ENCODE results near the gene PRKAB1.

Gene PRKAB1

DNA sequence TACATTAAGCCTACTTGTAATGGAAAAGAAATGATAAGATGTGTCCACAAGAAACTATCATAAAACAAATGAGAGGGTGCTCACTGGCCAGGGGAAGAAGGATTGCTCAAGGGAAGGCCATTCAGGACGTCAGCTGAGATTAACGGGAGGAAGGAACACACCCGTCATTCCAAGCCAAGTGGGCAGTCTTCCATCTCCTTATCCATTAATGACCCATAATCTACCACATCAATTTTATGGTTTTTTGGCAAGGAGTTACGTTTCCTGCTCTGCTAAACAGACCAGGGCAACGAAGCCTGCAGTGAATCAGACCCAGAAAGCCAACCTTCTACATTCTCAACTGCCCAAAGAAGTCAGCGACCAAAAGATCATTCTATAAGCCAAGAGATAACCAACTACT is 25.1 kb downstream of the PRKAB1 start:
- TF ChIP-seq CTCF (IDR thresholded peaks at IDR 0.05; ENCODE audit: extremely low read depth, insufficient read depth, missing control alignments), result no peak
- DNase-seq (ENCODE audit: low spot score), result no peak
- in situ Hi-C loops (cut with MboI; ENCODE audit: low pct_unique_long_range_greater_than_20kb, low sequenced_read_pairs, unreplicated experiment), result loop anchor here (25.0 kb wide), 1 partner anchor 394 kb away; no protein-coding TSS in a partner anchor

DNA sequence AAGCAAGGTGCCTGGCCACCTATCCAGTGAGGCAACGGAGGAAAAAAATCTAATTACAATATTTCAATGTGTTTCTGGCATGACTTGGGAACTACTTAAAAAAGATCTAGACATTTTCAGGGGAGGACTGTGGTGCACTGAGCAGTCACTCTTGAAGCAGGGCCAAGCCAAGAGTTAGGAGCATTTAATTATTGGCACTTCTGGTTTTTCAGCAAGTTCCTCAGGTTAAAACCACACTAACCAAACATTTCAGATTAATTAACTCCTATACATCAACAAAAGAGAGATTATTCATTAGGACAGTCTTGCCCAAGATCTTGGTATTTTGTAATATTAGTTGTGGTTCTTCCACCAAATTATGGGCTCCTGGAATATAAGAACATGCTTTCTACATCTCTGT is 25.6 kb downstream of the PRKAB1 start:
- TF ChIP-seq CTCF (IDR thresholded peaks at IDR 0.05; ENCODE audit: extremely low read depth, insufficient read depth, missing control alignments), result no peak
- DNase-seq (ENCODE audit: low spot score), result no peak
- in situ Hi-C loops (cut with MboI; ENCODE audit: low pct_unique_long_range_greater_than_20kb, low sequenced_read_pairs, unreplicated experiment), result loop anchor here (25.0 kb wide), 1 partner anchor 394 kb away; no protein-coding TSS in a partner anchor

DNA sequence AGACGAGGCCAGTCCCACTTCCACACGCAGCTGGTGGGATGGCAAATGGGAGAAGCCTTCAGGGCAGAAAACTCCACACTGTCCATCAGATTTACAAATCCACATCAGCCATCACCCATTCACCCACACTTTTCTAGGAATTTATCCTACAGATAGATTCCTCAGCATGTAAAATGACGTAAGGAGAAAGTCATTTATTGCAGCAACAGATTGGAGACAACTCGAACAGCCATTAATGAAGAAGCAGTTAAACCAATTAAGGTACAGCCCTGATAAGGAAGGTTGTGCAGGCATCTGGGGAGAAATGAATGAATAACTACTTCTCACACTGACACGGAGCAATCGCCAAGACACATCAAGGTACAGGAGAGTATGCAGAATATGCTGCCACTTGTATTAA is 26.2 kb downstream of the PRKAB1 start:
- TF ChIP-seq CTCF (IDR thresholded peaks at IDR 0.05; ENCODE audit: extremely low read depth, insufficient read depth, missing control alignments), result no peak
- no peak for DNase-seq (ENCODE audit: low spot score)
- in situ Hi-C loops (cut with MboI; ENCODE audit: low pct_unique_long_range_greater_than_20kb, low sequenced_read_pairs, unreplicated experiment), result loop anchor here (25.0 kb wide), 1 partner anchor 393 kb away; no protein-coding TSS in a partner anchor

- no peak for DNase-seq (ENCODE audit: low spot score)
- in situ Hi-C loops (cut with MboI; ENCODE audit: low pct_unique_long_range_greater_than_20kb, low sequenced_read_pairs, unreplicated experiment), result loop anchor here (25.0 kb wide), 1 partner anchor 392 kb away; no protein-coding TSS in a partner anchor
- peak; percentile 41 for TF ChIP-seq CTCF (IDR thresholded peaks at IDR 0.05; ENCODE audit: extremely low read depth, insufficient read depth, missing control alignments)
These were observed 27.1 kb downstream of the PRKAB1 start for GRCh38 chr12:119695034-119695433.

DNA sequence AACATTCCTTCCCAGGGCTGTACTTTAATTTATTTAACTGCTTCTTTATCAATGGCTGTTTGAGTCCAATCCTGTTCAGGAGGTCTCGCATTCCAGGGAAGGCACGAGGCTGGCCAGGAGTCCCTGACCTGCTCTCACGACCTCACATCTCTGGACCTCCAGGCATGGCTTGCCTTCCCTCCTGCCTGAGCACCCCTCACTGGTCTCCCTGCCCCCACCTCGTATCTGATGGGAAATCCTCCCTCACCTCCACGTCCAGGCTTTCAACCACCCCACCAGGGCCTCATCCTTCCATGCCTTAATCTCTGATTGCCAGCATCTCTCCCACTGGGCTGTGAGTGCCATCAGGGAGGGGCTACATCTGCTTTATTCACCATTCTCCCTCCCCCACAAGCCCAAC is 29.0 kb downstream of the PRKAB1 start:
- no peak for TF ChIP-seq CTCF (IDR thresholded peaks at IDR 0.05; ENCODE audit: extremely low read depth, insufficient read depth, missing control alignments)
- in situ Hi-C loops (cut with MboI; ENCODE audit: low pct_unique_long_range_greater_than_20kb, low sequenced_read_pairs, unreplicated experiment), result loop anchor here (25.0 kb wide), 1 partner anchor 390 kb away; no protein-coding TSS in a partner anchor
- no peak for DNase-seq (ENCODE audit: low spot score)

DNA sequence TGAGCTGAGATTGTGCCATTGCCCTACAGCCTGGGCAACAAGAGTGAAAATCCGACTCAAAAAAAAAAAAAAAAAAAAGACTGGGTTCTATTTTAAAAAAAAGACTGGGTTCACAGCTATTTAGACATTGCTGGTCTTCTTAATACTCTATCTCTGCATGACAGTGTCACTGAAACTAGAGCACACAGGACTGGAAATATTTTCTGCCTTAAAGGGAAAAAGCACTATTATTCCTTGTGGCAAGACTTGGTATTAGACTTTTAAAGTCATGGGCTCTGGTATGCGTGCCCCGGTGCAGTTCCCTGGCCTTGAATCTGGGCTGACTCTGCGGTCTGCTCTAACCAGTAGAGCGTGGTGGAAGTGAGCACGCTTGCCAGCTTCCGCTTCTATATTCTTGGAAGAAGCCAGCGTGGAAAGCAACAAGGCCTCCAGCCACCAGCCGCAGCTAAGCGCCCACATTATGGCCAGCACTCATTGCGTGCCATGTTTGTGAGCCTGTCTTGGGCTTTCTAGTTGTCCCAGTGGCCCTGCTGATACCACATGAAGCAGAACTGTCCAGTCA is 31.3 kb downstream of the PRKAB1 start:
- no peak for DNase-seq (ENCODE audit: low spot score)
- in situ Hi-C loops (cut with MboI; ENCODE audit: low pct_unique_long_range_greater_than_20kb, low sequenced_read_pairs, unreplicated experiment), result loop anchor here (25.0 kb wide), 1 partner anchor 388 kb away; no protein-coding TSS in a partner anchor
- no peak for TF ChIP-seq CTCF (IDR thresholded peaks at IDR 0.05; ENCODE audit: extremely low read depth, insufficient read depth, missing control alignments)
